COLO668 (cell line): ENCODE data around the gene AMZ1.
"Not testable (repeated sequence)": the region's sequence is repeated elsewhere in the genome, so short reads cannot be mapped to it uniquely, and the experiment has no call there.

Source experiments
- DNase-seq: peaks from one replicate; lab custom pipeline; 2025; ENCODE audit not compliant: unreplicated experiment; lab: John Stamatoyannopoulos, UW

Gene AMZ1

DNA sequence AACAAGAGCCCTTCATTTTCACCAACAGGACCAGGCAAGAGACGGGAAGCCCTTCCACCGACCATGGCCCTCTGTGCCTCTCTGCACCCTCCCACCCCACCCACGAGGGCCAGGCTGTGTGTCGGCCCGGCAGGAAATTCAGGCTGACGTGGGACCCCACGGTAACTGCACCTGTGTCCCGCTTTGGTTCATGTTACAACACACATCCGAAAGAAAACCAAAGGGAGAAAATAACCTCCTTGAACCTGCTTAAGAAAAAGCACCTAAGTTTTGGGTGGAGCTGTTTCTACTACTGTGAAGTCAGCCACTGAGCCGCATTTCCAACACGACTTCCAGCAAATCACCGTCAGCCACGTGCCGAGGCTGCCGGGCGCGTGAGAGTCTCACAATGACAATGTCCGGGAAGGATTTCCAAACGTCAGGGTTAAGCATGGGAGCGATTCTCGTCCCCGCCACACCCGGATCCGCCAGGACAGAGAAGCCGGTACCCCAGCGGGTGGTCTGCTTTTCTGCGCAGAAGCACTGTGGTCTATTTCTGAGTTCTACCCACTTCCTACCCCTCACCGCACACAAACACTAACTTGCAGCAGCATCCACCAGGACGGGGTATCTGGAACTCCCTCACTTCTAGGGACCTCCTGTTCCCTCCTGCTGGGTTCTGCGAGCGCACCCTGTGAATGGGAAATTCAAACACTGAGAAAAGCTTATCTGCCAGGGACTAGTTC is 36.6 kb downstream of the AMZ1 start:
- no peak for DNase-seq

DNA sequence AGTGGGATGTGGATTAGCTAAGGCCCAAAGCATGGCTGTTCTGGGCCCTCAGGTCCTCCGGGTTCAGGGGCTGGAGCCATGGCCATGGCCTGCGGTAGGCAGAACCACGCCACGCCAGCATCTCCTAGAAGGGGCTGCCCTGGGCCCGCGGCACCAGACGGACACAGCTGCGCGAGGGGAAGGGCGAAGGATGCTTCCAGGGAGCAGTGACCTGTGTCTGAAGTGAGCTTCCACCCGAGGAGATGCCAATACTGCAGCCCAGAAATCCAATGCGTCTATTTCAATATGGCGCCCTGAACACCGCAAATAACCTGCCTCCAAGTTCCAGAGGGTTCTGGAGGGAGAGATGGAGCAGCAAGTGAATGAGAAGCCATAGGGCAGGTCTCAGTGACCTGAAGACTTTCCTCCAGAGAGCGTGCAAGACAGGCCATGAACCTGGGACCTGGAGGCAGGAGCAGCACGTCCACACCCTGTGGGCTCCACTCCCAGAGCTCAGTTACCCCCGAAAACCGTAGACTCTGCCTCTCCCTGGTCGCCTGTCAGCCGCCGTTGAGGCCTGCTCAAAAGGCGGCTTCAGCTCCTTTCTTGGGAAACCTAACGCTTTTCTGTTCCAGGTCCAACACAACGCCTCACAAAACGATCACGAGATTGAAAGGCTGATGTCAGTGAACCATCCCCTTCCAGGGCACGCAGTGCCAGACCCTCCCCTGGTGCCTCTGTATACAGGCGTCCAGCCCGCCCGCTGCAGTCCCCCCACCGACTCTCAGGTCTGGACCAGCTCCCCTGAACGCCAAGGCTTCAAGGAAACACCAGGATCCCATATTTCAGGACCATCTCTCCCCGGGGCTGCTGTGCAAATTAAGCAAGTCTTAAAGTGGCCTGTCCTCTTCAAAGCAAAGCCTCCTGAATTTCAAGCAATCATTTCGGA is 37.4 kb downstream of the AMZ1 start:
- DNase-seq = no peak

DNA sequence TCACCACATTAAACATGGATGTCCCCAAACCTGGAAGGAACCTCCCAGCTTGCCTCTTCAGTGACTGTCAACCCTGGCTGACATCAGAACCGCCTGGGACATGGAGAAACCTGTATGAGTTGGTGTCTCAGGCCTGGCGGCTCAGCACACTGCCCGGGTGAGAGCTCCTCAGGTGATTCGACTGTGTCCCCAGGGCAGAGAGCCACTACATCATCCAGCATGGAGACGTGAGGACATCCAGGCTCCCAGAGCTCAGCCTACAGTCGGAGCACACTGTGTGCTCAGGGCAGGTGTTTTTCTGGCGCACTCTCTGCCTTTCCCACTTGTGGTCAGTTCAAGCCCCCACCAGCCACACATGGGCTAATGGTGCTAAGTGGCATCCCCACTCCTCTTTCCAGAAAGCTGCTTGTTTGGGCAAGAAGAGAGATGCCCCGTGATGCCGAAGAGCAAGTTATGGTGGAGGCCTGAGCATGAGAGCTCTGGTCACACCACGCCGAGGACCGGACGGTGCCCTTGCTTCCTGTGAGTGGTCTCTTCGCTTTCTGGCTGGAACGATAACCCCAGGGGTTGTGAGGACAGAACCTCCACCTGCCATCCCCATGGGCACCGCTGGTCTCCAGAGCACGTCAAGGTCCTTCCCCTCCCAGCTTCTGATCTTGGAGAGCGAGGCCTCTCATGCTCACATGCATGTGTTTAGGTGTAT is 38.5 kb downstream of the AMZ1 start:
- DNase-seq = no peak

DNA sequence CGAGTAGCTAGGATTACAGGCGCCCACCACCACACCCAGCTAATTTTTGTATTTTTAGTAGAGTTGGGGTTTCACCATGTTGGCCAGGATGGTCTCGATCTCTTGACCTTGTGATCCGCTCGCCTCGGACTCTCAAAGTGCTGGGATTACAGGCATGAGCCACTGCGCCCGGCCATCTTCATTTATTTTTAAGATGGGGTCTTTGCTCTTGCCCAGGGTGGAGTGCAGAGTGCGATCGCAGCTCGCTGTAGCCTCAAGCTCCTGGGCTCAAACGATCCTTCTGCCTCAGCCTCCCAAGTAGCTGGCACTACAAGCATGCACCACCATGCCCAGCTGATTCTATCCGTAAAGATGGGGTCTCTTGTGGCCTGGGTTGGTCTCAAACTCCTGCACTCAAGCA is 39.2 kb downstream of the AMZ1 start:
- DNase-seq = not testable (repeated sequence)

DNA sequence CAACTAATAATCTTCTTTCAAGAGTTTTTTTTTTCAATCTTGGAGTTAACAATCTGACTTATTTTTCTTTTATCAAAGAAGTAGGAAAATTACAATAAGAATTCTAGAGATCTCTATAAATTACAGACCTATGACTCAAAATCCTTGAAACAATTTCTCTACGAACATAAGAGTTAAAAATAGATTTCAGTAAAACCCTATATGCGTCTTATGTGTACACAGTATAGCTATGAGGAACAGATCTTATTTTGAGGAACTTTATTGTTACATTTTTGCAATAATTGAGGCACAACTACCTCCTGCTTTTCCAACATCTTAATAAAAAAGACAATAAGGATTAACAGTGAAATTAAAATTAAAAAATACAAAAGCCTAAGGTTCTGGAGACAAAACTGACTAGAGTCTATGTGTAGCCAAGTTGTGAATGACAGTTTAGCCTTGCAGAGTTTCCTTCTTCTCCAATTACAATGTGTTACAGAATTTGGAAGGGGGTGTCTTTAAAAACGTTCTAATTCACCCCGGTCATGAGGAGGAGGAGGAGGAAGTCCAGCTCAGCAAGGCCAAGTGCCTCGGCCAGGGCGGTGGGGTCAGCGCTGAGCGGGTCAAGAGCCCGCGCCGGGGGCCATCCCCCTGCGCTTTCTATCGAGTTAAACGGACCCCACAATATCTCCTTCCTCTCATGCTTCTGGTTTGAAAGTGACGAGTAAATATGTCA is 40.5 kb downstream of the AMZ1 start:
- no peak for DNase-seq

GRCh38 chr7:2729031-2729892 is 41.3 kb downstream of the AMZ1 start:
- no peak for DNase-seq

DNA sequence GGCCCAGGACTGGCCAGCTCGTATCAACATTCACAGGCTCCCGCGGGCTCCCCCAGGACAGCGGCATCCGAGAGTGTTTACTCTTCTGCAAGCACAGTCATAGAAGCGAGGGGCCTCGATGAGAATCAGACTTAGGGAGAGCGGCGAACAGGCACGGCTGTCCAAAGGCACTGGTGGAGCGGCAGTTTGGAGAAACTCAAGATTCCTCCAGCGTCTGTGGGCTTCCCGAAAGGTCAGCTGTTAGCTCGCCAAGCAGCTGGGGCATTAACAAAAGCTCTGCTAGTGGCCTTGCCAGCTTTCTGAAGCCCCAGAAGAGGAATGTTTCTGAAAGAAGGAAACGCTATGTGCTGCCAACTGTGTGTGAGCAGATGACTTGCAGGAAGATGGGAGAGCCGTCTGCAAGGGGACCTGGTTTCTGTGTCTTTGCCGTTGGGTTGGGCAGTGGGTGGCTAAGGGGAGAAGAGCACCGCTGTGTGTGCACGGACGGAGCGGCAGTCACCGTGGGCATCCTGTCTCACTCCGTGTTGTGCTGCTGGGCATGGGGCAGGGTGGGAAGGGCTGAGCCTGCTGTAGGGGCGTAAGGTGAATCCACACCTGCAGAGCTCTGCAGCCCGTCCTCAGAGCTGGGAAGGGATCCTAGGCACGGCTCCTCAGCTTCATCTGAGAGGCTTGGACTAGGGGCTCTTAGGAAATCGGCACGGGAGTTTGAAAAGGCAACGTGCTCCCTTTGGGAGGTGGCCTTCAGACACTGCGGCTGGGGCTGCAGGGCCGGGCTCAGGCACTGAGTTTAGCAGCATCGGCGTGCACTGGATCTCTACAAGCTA is 42.1 kb downstream of the AMZ1 start:
- DNase-seq = no peak

DNA sequence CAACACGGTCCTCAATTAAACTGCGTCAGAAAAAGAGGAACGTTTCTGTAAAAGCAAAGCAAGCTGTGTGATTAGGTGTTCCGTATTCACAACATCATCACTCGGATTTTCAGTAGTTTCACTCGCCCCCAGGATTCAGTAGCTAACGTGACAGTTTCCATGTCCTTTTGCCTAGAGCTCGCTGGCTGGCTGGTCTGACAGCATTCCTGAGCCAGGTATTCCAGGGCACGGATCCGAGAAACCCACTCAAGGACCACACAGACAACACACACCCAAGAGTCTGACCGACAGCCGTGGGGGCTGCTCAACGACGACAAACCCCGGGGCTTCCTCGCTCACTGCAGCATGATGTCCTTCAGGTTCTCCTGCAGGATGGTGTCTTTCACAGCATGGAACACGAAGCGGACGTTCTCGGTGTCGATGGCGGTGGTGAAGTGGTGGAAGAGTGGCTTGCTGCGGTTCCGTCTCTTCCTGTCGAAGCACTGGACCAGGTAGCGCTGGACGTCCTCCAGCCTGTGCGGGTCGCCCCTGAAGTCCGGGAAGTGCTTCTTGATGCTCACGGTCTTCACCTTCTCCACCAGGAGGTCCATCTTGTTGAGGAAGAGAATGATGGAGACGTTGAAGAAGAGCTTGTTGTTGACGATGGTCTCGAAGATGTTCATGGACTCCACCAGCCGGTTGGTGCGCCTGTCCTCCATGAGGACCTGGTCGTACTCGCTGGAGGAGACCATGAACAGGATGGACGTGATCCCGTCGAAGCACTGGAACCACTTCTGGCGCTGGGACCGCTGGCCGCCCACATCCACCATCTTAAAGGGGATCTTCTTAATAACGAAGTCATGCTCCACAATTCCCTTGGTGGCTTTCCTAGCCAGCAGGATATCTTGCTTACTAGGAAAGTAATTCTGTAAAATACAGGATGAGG is 43.1 kb downstream of the AMZ1 start:
- no peak for DNase-seq

DNA sequence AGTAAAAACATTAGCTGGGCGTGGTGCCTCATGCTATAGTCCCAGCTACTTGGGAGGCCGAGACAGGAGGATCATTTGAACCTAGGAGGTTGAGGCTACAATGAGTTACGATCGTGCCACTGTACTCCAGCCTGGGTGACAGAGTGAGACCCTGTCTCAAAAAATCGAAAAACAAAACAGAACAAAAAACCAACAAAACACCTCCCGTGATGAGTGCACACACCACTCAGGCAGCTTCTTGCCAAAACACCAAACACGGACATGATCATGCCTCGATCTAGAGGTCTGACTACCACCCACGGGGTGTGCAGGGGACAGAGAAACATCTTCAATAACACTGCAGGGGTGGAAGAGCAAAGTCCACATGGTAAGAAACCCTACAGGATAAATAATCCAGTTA is 44.4 kb downstream of the AMZ1 start:
- DNase-seq = no peak

GRCh38 chr7:2732959-2733584 is 45.1 kb downstream of the AMZ1 start:
- no peak for DNase-seq

DNA sequence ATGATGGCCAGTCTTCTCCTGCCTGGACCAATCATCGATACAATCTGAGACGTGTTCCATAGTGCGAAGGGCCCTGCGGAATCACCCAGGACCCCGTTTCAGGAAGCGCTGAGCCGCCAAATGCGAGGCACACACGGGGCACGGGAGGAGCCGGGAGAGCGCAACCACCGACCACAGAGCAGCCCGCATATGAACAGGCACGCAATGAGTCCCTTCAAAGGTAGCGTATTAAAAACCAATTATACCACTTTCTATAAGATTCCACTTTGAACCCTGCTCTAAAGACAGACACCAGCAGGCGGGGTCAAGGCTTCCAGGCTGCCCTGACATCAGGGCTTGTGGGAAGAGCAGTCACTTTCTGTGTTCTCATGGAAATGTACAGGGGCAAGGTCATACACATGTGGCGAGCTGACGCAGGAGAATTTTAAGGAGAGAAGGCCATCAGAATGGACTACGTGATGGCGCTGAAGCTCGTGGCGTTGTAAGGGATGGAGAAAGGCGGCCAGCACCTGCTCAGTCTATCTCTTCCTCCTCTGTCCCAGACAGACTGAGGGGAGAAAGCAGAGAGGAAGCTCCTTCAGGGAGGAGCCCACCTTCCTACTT is 46.2 kb downstream of the AMZ1 start:
- no peak for DNase-seq

DNA sequence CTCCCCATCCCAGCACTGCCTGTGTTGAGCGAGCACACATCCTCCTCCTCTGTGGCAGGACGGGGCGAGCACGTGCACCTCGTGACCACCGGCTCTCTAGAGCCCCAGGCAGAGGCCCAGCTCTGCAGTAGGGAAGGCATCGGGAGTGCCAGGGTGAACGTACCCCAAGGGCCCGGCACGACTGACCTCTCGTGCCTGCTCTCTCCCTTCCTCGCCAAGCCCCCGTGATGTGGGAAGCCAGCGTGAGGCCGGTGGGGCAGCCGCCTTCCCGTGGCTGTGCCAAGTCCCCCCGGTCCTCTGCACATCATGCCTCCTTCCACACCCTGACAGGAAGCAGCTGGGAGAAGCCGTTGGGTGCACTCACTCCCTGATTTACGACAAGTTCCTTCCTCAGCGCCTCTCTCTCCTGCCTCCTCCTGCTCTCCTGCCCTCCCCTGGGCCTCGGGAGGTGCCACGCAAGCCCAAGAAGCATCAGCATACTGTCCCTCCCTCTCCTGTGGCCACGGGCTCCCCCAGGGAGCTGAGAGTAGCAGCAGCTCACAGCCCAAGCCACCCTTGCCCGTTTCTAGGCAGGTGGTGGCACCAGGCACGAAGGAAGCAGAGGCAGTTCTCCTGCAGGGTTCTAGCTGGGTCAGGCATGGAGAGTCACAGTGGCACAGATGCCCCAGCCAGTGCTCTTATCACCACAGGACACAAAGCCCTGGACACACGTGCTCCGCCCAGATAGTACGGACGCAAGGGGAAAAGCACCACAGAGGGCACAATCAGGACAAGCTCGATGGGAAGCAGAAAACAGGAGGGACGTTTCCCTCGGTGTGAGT is 47.0 kb downstream of the AMZ1 start:
- no peak for DNase-seq

DNA sequence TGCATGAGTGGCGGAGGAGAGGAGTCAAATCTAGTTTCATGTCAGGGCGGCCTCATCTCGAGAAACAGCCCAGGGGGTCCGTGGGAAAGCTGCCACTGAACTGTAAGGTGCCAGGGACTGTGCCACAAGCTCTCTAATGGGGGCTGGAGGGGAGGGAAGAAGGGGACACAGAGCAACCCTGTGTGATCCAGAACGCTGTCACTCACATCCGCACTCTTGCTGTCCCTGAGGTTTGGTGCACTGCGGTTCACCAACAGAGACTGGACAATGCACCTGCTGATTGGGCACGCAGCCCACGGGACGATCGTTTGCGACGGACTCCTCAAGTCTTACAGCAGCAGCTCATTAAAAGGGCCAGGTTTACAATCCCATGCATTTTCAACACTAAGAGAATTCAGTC is 47.7 kb downstream of the AMZ1 start:
- no peak for DNase-seq

GRCh38 chr7:2736411-2736914 is 48.5 kb downstream of the AMZ1 start:
- no peak for DNase-seq

GRCh38 chr7:2737005-2737743 is 49.2 kb downstream of the AMZ1 start:
- not testable (repeated sequence) for DNase-seq
